Measurements from ENCODE around the gene PDLIM4.

Gene PDLIM4

GRCh38 chr5:132222649-132223038 is 34.9 kb upstream of the PDLIM4 start:
- Mint-ChIP-seq H3K9me3 (no peaks in the 10 kb centered on the region), H3K27ac (no peak overlapping the region), H3K4me1 (ENCODE audit: low read depth) (peaks cover 12% of the 10 kb centered on the region), H3K27me3 (peaks cover 23% of the 10 kb centered on the region), H3K4me3 (no peak overlapping the region), H3K36me3 (ENCODE audit: low read depth) (no peaks in the 10 kb centered on the region)
- DNase-seq = no peak

DNA sequence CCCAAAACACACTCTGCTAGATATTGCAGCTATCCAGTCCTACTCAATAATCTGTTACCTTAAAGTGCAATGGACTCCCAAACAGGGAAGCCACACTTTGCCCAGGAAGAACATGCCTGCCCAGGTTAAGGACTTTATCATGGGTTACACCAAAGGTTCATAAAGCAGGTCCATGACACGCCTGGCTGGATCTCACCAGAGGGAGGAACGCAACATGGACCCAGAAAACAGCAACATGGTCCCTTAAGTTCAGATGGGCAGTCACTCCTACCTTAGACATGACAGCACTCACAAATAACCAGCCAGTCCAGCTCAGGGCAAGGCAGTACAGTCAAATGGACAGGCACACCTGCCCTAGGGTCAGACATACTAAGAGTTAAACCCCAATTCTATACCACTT is 33.6 kb upstream of the PDLIM4 start:
- Mint-ChIP-seq H3K36me3 (ENCODE audit: low read depth) (no peaks in the 10 kb centered on the region), H3K4me1 (ENCODE audit: low read depth) (peaks cover 12% of the 10 kb centered on the region), H3K9me3 (no peaks in the 10 kb centered on the region), H3K27me3 (peaks cover 31% of the 10 kb centered on the region), H3K27ac (no peak overlapping the region), H3K4me3 (no peak overlapping the region)
- no peak for DNase-seq

DNA sequence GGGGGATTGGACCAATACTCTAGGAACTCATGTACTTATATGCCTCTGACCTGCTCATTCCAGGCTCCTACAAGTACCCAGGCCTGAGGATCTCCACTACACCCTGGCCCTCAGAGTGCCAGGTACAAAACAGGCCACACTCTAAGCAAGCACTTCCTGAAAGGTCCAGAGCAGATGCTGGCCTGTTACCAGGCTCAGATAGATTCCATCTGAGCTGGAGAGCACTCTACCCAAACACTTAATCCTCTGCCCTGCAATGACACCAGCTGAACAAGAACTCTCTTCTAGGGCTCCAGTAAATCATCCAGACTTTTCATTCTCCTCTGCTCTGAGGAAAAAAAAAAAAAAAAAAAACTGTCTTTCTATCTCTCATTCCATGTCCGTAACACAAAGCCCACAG is 32.8 kb upstream of the PDLIM4 start:
- Mint-ChIP-seq H3K9me3 (no peaks in the 10 kb centered on the region), H3K27ac (no peak overlapping the region), H3K4me1 (ENCODE audit: low read depth) (peaks cover 12% of the 10 kb centered on the region), H3K27me3 (peaks cover 40% of the 10 kb centered on the region), H3K4me3 (no peak overlapping the region), H3K36me3 (ENCODE audit: low read depth) (no peaks in the 10 kb centered on the region)
- DNase-seq = no peak

DNA sequence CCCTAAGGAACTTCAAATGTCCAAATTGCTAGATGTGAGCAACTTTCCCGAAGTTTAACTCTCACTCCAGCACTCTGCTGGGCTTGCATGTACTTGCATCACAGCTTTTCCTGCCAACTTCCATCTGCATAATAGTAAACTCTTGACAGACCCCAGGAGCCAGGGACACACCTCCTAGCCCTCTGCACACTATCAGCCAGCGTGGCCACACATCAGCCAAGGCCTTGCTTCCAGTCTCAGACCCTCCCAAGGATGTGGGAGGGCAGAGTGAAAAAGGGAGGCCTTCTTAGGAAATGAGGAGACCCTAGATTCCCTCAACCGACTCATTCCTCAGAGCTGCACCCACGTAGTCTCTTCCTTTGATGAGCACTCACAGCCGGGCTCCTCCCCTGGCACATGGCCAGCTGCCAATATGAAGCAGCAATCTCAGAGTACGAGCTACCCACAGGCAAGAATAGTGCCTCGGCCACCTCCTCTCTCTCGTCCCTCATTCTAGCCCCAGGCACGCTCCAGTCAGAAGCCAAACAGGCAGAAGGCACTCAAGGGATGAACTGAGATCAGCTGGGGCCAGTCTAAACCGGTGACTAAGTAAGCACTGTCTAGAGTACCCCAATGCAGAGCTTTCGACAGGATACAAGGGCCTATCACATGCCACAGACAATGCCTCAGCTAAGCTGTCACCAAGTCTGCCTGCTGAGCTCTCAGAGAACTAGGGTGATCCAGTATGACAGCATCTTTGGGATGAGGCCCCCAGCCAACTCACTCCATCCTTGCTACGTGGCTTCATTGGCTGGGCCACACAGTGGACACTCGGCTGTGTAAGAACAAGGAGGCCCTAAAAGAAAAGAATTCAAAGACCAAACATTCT is 32.1 kb upstream of the PDLIM4 start:
- Mint-ChIP-seq H3K9me3 (no peaks in the 10 kb centered on the region), H3K4me3 (no peak overlapping the region), H3K27me3 (peaks cover 45% of the 10 kb centered on the region), H3K36me3 (ENCODE audit: low read depth) (no peaks in the 10 kb centered on the region), H3K4me1 (ENCODE audit: low read depth) (peaks cover 12% of the 10 kb centered on the region), H3K27ac (no peak overlapping the region)
- peak; percentile 50 for DNase-seq

DNA sequence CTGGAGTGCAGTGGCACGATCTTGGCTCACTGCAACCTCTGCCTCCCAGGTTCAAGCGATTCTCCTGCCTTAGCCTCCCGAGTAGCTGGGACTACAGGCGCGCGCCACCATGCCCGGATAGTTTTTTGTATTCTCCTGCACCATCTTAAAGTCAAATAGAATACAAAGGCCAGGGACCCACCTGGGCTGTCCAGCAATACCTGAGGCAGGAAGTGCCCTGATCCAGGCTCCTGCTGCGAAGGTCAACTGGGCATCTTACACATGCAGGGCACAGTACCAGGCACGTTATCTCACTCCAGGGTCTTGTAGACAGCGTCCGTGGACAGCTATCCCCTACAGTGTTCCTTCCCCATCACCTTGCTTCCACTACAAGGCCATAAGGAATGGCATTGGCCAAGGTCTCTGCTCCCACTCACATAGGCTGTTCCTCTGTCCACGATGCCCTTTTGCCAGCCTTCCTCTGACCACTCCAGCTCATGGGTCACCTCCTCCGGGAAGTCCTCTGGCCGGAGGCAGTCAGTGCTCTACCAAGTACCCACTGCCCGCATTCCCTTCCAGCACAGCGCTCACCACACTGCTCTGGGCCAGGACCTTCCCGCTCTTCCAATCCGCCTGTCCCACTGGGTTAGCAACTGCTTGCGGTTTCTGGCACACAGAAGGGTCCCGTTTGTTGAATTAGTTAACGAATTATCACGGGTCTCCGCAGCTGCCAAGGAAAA is 30.8 kb upstream of the PDLIM4 start:
- H3K27ac Mint-ChIP-seq = no peak overlapping the region
- H3K4me3 Mint-ChIP-seq = peak overlapping the region; percentile 49
- peaks cover 12% of the 10 kb centered on the region for H3K4me1 Mint-ChIP-seq (ENCODE audit: low read depth)
- H3K36me3 Mint-ChIP-seq (ENCODE audit: low read depth) = no peaks in the 10 kb centered on the region
- peaks cover 49% of the 10 kb centered on the region for H3K27me3 Mint-ChIP-seq
- DNase-seq = no peak
- no peaks in the 10 kb centered on the region for H3K9me3 Mint-ChIP-seq

- no peaks in the 10 kb centered on the region for H3K9me3 Mint-ChIP-seq
- peaks cover 49% of the 10 kb centered on the region for H3K27me3 Mint-ChIP-seq
- no peak for DNase-seq
- H3K4me3 Mint-ChIP-seq = peak overlapping the region; percentile 49
- H3K36me3 Mint-ChIP-seq (ENCODE audit: low read depth) = no peaks in the 10 kb centered on the region
- H3K4me1 Mint-ChIP-seq (ENCODE audit: low read depth) = peaks cover 12% of the 10 kb centered on the region
- H3K27ac Mint-ChIP-seq = no peak overlapping the region
These were observed 30.3 kb upstream of the PDLIM4 start for GRCh38 chr5:132227235-132227484.

DNA sequence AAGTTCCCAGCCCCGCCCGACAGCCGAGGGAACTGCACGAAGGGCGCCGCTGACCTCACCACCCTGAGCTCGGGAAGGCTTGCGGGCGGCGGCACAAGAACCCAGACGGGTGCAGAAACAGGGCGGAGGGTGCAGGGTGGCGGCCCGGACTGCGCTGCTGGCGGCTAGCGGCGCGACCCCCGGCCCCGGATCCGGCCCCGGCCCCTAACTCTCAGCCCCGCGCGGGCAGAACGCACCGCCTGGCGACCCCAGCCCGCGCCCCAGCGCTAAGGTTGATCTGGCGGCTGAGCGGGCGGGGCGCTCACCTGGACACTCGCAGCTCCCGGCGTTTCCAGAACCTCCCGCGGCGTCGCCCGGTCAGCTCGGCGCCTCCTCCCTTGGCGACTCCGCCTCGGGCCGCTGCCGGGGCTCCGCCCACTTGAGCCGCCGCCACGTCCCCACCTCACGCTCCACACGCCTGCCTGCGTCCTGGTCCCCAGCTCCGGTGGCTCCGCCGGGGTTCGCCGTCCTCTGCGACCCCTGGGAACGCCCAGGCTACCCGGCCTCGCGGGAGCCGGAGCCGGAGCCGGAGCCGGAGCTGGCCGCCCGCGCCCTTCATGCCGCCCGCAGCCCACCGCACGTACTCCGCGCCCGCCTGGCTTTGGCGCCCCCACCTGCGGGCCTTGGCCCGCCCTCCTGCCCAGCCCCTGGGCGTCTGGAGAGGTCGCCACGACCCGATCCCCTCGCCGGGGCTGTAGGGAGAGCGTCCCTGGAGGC is 29.8 kb upstream of the PDLIM4 start, which contains the start of gene P4HA2:
TSS of gene P4HA2 (minus strand) at position 369 of the 756 bp plus-strand sequence. CDS start 9,227 bp downstream, outside the sequence.
- Mint-ChIP-seq H3K4me3 (peak within 1 kb of the TSS; percentile 49), H3K27ac (no peak within 1 kb of the TSS), H3K4me1 (ENCODE audit: low read depth) (peaks cover 12% of the 10 kb centered on the region), H3K36me3 (ENCODE audit: low read depth) (no peaks in the 10 kb centered on the region), H3K9me3 (no peaks in the 10 kb centered on the region), H3K27me3 (peaks cover 49% of the 10 kb centered on the region)
- peak; percentile 66 for DNase-seq

DNA sequence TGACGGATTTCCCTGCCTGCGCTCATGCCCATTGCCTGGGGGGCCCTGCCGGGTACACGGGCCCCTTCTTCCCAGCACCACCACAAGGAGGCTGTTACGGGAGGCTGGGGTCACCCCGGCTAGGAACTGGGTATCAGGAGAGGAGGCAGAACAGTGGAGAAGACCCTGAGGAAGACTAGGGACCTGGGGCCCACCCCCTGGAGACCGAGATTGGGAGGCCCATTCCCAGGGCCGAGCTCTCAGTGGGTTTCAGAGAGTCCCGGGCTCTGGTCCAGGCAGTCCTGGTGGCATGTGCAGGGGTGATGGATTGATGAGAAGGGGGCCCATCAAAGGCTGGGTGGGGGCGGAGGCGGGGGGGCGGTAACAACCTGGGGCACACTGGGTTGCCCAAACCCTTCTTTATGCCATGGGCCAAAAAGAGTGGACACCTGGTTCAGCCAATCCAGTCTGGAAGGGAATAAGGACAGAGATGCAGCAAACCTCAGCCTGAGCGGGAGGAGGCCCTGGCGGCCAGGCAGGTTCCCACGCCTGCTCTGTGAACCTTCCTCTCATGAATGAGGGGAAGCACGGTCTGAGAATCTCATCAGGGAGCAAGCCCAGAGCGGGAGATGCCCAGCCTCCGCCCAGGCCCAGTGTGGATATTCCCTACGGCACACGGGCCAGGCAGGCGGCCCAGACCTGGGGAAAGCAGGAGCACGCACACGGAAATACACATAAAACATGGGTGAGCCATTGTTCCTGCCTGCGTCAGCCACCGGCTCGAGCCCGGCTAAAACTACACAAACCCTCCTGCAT is 29.1 kb upstream of the PDLIM4 start:
- Mint-ChIP-seq H3K27ac (no peak overlapping the region), H3K4me1 (ENCODE audit: low read depth) (peaks cover 12% of the 10 kb centered on the region), H3K36me3 (ENCODE audit: low read depth) (no peaks in the 10 kb centered on the region), H3K4me3 (peak overlapping the region; percentile 45), H3K9me3 (no peaks in the 10 kb centered on the region), H3K27me3 (peaks cover 49% of the 10 kb centered on the region)
- no peak for DNase-seq

- Mint-ChIP-seq H3K27me3 (peaks cover 49% of the 10 kb centered on the region), H3K9me3 (no peaks in the 10 kb centered on the region), H3K36me3 (ENCODE audit: low read depth) (no peaks in the 10 kb centered on the region), H3K4me3 (peak overlapping the region; percentile 32), H3K27ac (no peak overlapping the region), H3K4me1 (ENCODE audit: low read depth) (peaks cover 12% of the 10 kb centered on the region)
- no peak for DNase-seq
These were observed 28.3 kb upstream of the PDLIM4 start for GRCh38 chr5:132229236-132229635.

DNA sequence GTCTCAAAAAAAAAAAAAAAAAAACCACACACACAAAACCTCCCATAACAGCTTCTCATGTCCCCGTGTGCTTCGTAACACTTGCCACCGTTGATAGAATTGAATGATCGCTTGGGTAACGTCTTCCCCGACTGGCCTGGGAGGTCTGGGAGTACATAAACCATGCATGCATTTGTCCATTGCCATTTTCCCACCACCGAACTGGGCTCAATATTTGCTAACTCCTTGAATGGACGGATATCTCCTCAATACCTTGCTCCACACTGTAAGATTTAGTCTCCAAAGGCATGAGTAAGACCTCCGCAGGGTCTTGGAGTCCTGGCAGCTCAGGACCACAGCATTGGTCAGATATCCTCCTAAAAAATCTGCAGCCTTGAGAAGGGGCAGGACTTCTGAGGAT is 26.6 kb upstream of the PDLIM4 start:
- Mint-ChIP-seq H3K27ac (no peak overlapping the region), H3K4me3 (no peak overlapping the region), H3K9me3 (no peaks in the 10 kb centered on the region), H3K36me3 (ENCODE audit: low read depth) (no peaks in the 10 kb centered on the region), H3K27me3 (peaks cover 39% of the 10 kb centered on the region), H3K4me1 (ENCODE audit: low read depth) (peaks cover 4% of the 10 kb centered on the region)
- DNase-seq = no peak

DNA sequence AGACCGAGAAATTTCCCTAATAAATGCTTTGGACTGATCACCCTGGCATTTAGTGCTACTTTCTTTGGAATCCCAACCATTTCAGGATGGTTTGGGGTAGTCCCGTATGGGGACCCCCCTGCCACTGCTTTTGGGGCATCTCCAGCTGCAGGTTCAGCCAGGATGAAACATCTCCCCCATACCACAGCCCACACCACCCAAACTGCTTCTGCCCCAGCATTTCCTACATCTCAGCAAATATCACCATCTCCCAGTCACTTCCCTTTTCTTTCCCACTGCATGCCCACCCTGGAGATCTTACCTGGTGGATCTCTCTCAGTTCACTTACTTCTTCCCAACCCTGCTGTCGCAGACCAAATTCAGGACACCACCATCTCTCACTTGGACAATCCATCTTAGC is 25.0 kb upstream of the PDLIM4 start:
- Mint-ChIP-seq H3K27me3 (peaks cover 26% of the 10 kb centered on the region), H3K9me3 (no peaks in the 10 kb centered on the region), H3K4me3 (no peak overlapping the region)

GRCh38 chr5:132233081-132233480 is 24.4 kb upstream of the PDLIM4 start:
- no peak overlapping the region for H3K4me3 Mint-ChIP-seq
- DNase-seq = no peak

More for the DNA sequence above, 25.0 kb upstream of the PDLIM4 start:
- no peak for DNase-seq
- no peak overlapping the region for H3K27ac Mint-ChIP-seq
- H3K4me1 Mint-ChIP-seq (ENCODE audit: low read depth) = no peaks in the 10 kb centered on the region
- H3K36me3 Mint-ChIP-seq (ENCODE audit: low read depth) = no peaks in the 10 kb centered on the region

DNA sequence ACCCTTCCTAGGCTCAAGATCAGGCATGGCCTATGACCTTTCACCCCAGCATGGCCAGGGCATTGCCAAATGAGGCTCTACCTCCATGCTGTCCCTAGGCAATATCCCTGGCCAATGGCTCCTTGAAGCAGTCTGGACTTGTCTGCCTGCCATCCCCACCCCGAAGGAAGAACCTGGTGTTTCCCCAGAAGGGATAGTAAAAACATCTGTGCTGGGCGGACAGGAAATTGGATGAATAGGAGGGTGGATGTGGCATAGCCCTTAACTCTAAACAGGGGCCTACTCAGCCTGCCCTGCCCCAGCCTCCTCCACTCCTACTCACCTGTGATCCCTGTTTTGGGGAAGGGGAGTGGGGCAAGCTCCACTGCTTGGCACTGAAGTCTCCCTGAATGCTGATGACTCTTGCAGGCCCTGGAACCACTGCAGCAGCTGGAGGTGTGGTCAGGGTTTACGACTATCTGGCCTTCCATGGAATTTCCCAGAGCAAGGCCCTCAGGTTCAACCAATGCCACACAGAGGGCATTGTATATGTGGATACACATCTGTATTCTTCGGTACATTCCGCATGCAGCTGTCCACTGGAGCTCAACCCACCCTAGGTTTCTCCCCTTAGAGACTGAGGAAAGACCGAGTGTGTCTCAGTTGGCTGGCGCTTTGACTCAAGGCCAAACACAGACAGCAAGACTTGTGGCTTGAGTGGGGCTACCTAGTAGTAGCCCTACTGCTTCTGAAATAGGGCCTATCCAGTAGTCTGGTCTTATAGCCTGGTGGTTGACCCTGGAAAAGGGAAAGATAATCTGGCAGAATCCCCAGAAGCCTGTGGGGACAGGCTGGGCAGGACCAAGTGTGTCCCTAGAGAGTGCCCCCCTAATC is 23.4 kb upstream of the PDLIM4 start:
- Mint-ChIP-seq H3K36me3 (ENCODE audit: low read depth) (no peaks in the 10 kb centered on the region), H3K27me3 (peaks cover 16% of the 10 kb centered on the region), H3K4me1 (ENCODE audit: low read depth) (peaks cover 1% of the 10 kb centered on the region), H3K9me3 (no peaks in the 10 kb centered on the region), H3K27ac (no peak overlapping the region), H3K4me3 (no peak overlapping the region)
- DNase-seq = no peak

More at GRCh38 chr5:132233081-132233480, 24.4 kb upstream of the PDLIM4 start:
- no peaks in the 10 kb centered on the region for H3K9me3 Mint-ChIP-seq
- no peak overlapping the region for H3K27ac Mint-ChIP-seq
- H3K4me1 Mint-ChIP-seq (ENCODE audit: low read depth) = no peaks in the 10 kb centered on the region
- no peaks in the 10 kb centered on the region for H3K36me3 Mint-ChIP-seq (ENCODE audit: low read depth)
- H3K27me3 Mint-ChIP-seq = peaks cover 25% of the 10 kb centered on the region

Data from activated T-cell treated with anti-CD3 and anti-CD28 coated beads, Interleukin-2, amount 50 U/mL, for 24 hours (primary cell).